GM12801 (cell line): ENCODE data around the gene LPAR1.

ENCODE experiments used
- TF ChIP-seq, protein P1 (sequence below): IDR thresholded peaks from one replicate; pipeline ENCODE4 v1.5.1; 2011; ENCODE audit warnings: control low read depth; ENCODE audit not compliant: insufficient read length; ENCODE audit errors: extremely low read depth

Gene LPAR1, protein sequence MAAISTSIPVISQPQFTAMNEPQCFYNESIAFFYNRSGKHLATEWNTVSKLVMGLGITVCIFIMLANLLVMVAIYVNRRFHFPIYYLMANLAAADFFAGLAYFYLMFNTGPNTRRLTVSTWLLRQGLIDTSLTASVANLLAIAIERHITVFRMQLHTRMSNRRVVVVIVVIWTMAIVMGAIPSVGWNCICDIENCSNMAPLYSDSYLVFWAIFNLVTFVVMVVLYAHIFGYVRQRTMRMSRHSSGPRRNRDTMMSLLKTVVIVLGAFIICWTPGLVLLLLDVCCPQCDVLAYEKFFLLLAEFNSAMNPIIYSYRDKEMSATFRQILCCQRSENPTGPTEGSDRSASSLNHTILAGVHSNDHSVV

DNA sequence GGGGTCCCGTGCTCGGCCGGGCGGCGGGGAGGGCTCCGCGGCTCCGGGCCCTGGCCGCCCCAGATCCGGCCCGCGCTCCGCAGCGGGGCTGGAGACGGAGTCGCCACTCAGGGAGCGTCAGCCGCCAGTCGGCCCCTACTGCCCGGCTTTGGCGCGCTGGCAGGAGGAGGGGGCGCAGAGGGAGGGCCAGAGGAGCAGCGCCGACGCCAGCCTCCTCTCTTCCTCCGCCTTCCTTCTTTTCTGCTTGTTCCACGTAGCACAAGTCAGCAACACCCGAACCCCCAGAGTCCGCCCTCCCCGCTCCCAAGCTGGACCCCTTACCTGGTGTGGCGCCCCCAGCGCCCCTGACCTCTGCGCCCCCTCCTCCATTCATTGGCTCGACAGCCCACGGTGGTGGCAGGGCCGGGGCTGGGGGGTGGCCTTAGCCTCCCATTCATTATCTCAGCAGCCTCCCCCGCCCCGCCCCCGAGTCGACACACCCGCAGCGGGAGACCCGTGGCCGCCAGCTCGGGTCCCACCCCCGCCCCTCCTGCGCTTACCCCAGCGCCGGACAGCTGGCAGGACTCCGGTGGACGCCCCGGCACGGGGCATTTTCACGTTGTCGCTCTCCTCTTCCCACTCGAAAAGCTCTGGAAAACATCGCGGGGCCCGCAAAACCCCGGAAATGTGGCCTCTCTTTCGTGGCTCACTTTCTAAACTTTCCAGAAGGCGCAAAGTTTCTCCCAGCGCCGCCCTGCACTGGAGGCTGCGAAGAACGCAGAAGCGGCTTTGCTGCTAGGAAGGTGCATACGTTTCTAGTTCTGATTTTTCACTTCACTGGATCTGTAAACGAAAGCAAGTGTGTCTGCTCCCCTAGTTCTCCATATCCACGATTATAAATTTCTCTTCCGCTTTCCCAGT is at the start of gene LPAR1:
LPAR1 (minus strand) TSS at position 140 of the 900 bp plus-strand sequence. CDS start 66,353 bp downstream, outside the sequence.
- TF ChIP-seq, protein P1, sequence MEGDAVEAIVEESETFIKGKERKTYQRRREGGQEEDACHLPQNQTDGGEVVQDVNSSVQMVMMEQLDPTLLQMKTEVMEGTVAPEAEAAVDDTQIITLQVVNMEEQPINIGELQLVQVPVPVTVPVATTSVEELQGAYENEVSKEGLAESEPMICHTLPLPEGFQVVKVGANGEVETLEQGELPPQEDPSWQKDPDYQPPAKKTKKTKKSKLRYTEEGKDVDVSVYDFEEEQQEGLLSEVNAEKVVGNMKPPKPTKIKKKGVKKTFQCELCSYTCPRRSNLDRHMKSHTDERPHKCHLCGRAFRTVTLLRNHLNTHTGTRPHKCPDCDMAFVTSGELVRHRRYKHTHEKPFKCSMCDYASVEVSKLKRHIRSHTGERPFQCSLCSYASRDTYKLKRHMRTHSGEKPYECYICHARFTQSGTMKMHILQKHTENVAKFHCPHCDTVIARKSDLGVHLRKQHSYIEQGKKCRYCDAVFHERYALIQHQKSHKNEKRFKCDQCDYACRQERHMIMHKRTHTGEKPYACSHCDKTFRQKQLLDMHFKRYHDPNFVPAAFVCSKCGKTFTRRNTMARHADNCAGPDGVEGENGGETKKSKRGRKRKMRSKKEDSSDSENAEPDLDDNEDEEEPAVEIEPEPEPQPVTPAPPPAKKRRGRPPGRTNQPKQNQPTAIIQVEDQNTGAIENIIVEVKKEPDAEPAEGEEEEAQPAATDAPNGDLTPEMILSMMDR = no peak

DNA sequence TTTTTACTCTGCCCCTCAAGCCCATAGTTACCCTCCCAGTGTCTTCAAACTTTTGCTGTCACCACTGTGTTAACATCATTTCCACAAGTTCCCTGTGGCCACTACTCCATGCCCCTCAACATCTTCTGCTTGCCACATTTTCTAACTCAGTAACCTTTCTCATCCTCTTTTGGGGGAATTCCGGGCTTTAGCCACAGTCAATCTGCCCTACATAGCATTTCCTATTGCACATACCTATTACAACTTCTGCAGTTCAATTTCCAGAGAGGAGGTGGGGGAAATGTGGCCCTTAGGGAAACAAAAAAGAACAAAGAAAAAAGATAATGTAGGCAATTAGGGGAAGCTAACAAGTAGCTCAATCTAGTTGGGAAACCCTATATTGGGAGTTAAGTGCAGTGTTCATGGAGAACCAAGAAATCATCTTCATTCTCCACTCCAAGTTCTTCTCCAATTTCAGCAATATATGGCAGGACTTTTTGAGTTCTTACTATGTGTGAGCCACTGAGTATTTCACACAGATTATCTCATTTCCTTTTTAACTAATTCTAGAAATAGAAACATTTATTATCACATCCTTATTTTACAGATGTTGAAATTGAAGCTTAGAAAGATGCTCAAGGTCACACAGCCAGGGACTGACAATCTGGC is 40.2 kb upstream of the LPAR1 start:
- TF ChIP-seq, protein P1 = no peak

DNA sequence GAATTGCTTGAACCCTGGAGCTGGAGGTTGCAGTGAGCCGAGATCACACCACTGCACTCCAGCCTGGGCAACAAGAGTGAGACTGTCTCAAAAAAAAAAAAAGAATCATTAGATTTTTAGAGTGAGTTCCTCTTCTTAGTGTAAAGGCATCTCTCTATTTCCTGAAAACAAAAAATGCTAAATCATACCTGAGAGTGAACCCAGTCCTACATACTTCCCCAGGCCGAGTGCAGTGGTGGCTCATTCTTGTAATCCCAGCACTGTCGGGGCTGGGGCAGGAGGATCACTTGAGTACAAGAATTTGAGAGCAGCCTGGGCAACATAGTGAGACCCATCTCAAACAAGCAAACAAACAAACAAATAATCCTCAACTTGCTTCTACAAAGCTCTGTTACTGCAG is 38.2 kb upstream of the LPAR1 start:
- TF ChIP-seq, protein P1 = no peak

DNA sequence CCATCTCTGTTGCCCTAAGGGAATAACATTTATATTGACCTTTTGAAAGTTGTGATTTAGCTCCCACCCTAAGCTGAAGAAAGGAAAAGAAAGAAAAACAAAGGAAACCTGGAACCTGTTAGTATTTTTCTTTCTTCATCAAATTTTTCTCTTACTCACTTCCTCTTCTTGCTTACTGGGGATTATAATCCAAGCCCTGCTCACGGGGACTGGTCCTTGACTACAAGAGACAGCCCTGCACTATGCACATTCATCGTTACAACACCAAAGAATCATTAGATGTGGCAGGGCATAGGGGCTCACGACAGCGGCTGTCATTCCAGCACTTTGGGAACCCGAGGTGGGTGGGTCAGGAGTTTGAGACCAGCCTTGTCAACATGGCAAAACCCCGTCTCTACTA is 37.8 kb upstream of the LPAR1 start:
- TF ChIP-seq, protein P1 = no peak

DNA sequence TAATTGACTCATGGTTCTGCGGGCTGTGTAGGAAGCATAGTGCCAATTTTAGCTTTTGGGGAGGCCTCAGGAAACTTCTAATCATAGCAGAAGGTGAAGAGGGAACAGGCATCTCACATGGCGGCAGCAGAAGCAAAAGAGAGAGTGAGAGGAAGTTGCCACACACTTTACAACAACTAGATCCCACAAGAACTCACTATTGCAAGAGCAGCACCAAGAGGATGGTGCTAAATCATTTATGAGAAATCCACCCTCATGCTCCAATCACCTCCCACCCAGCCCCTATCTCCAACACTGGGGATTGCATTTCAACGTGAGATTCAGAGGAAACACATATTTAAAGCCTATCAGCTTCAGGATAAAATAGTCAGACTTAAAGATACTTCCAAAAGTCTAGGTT is 36.1 kb upstream of the LPAR1 start:
- TF ChIP-seq, protein P1 = no peak

DNA sequence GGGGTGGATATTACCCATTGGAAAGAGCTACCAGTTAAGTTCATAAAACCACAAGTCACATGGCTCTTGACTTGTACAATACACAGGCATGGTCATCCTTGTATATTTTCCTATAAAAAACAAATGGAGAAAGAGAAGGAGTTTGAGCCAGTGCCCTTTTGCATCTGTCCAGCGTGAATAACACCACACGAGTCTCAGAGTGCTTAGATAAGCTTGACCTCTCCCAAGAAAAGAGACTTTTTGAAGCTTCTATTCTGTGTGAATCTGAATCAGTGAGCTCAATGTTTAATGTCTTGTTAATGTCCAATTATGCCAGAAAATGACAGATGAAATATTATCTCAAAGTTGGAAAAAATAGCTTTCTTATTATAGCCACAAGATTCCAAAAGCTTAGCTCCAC is 30.9 kb upstream of the LPAR1 start:
- TF ChIP-seq, protein P1 = no peak

DNA sequence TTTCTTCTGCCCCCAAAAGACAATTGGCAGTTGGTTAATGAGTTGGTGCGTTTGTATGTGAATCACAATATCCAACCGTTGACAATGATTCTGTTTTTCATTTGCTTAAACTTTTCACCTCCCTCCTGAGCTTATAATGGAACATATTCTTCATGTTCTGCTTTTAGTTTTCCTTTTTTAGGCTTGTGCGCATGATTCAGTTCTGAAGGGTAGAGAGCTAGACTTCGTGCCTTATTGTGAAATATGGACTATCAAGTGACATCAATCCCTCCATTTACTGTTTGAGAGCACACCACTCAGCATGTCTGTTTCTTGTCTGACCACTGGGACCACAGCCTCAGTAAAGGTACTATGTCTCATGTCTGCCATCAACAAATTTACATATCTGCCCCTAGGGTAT is 30.5 kb upstream of the LPAR1 start:
- TF ChIP-seq, protein P1 = no peak
